OCI-LY3 (cell line): ENCODE results near the gene FNIP2.
"Not testable (repeated sequence)": the region's sequence is repeated elsewhere in the genome, so short reads cannot be mapped to it uniquely, and the experiment has no call there.

Experiments used
- H2AFZ ChIP-seq: fragments of 200-600, 300-600 bp; shearing (Covaris generic); 2 replicates; pipeline ENCODE4 v1.6.0; 2014; ENCODE audit warnings: antibody characterized with exemption, low read depth, low read length
- H3K27ac ChIP-seq: fragments of 200-600, 300-600 bp; sonication (generic); 2 replicates; pipeline ENCODE4 v1.5.1; 2014; ENCODE audit warnings: mild to moderate bottlenecking, low read length, moderate library complexity, mixed read lengths
- H3K27me3 ChIP-seq: fragments of 200-600, 300-600 bp; sonication (generic); 2 replicates; pipeline ENCODE4 v1.6.1; 2014; ENCODE audit warnings: low read depth, low read length, mixed read lengths
- H3K36me3 ChIP-seq: fragments of 200-600, 300-600 bp; sonication (generic); replicated peaks from 2 replicates; pipeline ENCODE3; 2014; ENCODE audit warnings: low read depth, low read length, mixed read lengths
- H3K4me1 ChIP-seq: fragments of 300-600, 200-600 bp; sonication (generic); 2 replicates; pipeline ENCODE4 v1.6.1; 2014; ENCODE audit warnings: low read length, mixed read lengths
- H3K4me2 ChIP-seq: fragments of 200-600, 300-600 bp; sonication (generic); 2 replicates; pipeline ENCODE4 v1.6.1; 2014; ENCODE audit warnings: low read length, mixed read lengths
- H3K4me3 ChIP-seq: fragments of 300-600, 200-600 bp; sonication (generic); 2 replicates; pipeline ENCODE4 v1.5.1; 2014; ENCODE audit warnings: antibody characterized with exemption, mild to moderate bottlenecking, low read length, moderate library complexity
- H3K79me2 ChIP-seq: fragments of 300-600, 200-600 bp; shearing (Covaris generic); 2 replicates; pipeline ENCODE4 v1.6.1; 2014; ENCODE audit warnings: mild to moderate bottlenecking, low read length, mixed read lengths
- H3K9ac ChIP-seq: fragments of 300-600, 200-600 bp; shearing (Covaris generic); 2 replicates; pipeline ENCODE4 v1.6.0; 2014; ENCODE audit warnings: mild to moderate bottlenecking, low read length, moderate library complexity
- H3K9me3 ChIP-seq: fragments of 200-600, 300-600 bp; shearing (Covaris generic); 2 replicates; pipeline ENCODE4 v1.6.1; 2014; ENCODE audit warnings: low read length, mixed read lengths; ENCODE audit not compliant: insufficient read depth
- H4K20me1 ChIP-seq: fragments of 200-600, 300-600 bp; sonication (generic); 2 replicates; pipeline ENCODE4 v1.6.1; 2016; ENCODE audit warnings: low read length, mixed read lengths; ENCODE audit not compliant: insufficient read depth
- CTCF ChIP-seq: fragments of 200-600, 300-600 bp; sonication (generic); IDR thresholded peaks from 2 replicates; pipeline ENCODE4 v1.5.1; 2014; ENCODE audit warnings: antibody characterized with exemption, low read length, low read depth
- EZH2phosphoT487 ChIP-seq: fragments of 200-600 bp; shearing (Covaris generic); IDR thresholded peaks from 2 replicates; pipeline ENCODE4 v1.6.1; 2018; ENCODE audit warnings: antibody characterized with exemption, mixed run types, low read depth

FNIP2 gene

GRCh38 chr4:158914218-158914617, 145.4 kb downstream of the FNIP2 start:
- H3K4me3 ChIP-seq = no peak overlapping the region
- H3K27ac ChIP-seq = no peak overlapping the region
- H3K9me3 ChIP-seq = no peaks in the 10 kb centered on the region
- peaks cover 49% of the 10 kb centered on the region for H3K27me3 ChIP-seq
- H3K4me2 ChIP-seq = no peak overlapping the region
- H3K79me2 ChIP-seq = no peaks in the 10 kb centered on the region
- H3K4me1 ChIP-seq = no peaks in the 10 kb centered on the region; the same call in 1 of the 2 replicates
- H4K20me1 ChIP-seq = no peaks in the 10 kb centered on the region
- no peak overlapping the region for H3K9ac ChIP-seq
- H2AFZ ChIP-seq = no peak overlapping the region
- TF ChIP-seq CTCF = no peak
- no peaks in the 10 kb centered on the region for H3K36me3 ChIP-seq

GRCh38 chr4:158915683-158916241, 146.9 kb downstream of the FNIP2 start:
- no peaks in the 10 kb centered on the region; the same call in 1 of the 2 replicates for H3K4me1 ChIP-seq
- no peak overlapping the region for H3K27ac ChIP-seq
- peaks cover 49% of the 10 kb centered on the region for H3K27me3 ChIP-seq
- H3K4me3 ChIP-seq = no peak overlapping the region
- H3K79me2 ChIP-seq = no peaks in the 10 kb centered on the region
- H2AFZ ChIP-seq = no peak overlapping the region
- no peak for TF ChIP-seq CTCF
- no peak for TF ChIP-seq EZH2phosphoT487
- H3K4me2 ChIP-seq = no peak overlapping the region
- H3K9me3 ChIP-seq = no peaks in the 10 kb centered on the region
- H4K20me1 ChIP-seq = no peaks in the 10 kb centered on the region
- H3K9ac ChIP-seq = no peak overlapping the region
- H3K36me3 ChIP-seq = no peaks in the 10 kb centered on the region

GRCh38 chr4:158920452-158920996, 151.7 kb downstream of the FNIP2 start:
- not testable (repeated sequence) for H3K36me3 ChIP-seq, H3K79me2 ChIP-seq, H3K4me2 ChIP-seq, H3K27ac ChIP-seq, H2AFZ ChIP-seq, H3K4me1 ChIP-seq, H4K20me1 ChIP-seq, H3K9ac ChIP-seq, H3K27me3 ChIP-seq, H3K4me3 ChIP-seq, H3K9me3 ChIP-seq

- H2AFZ ChIP-seq, H3K4me2 ChIP-seq, H3K4me1 ChIP-seq, H4K20me1 ChIP-seq, H3K79me2 ChIP-seq, H3K27me3 ChIP-seq, H3K9me3 ChIP-seq, H3K9ac ChIP-seq, H3K36me3 ChIP-seq, H3K27ac ChIP-seq, H3K4me3 ChIP-seq: not testable (repeated sequence)
These were observed 158.9 kb downstream of the FNIP2 start for GRCh38 chr4:158927774-158928173.

GRCh38 chr4:158929939-158930638, 161.3 kb downstream of the FNIP2 start:
- H3K4me3 ChIP-seq = peak overlapping the region; percentile 17
- H3K27ac ChIP-seq = no peak overlapping the region
- H3K79me2 ChIP-seq = no peaks in the 10 kb centered on the region
- no peak overlapping the region for H3K9ac ChIP-seq
- peak overlapping the region; percentile 71 for H2AFZ ChIP-seq
- H3K36me3 ChIP-seq = no peaks in the 10 kb centered on the region
- no peaks in the 10 kb centered on the region for H3K9me3 ChIP-seq
- H3K4me2 ChIP-seq = peak overlapping the region; percentile 37
- no peaks in the 10 kb centered on the region for H3K27me3 ChIP-seq
- TF ChIP-seq EZH2phosphoT487 (no peak), CTCF (no peak)
- H3K4me1 ChIP-seq = no peaks in the 10 kb centered on the region
- no peaks in the 10 kb centered on the region for H4K20me1 ChIP-seq
